ENCODE data around the gene FAM185A. TPM values are rescaled to one million over a fixed set of nuclear protein-coding genes. Genes with fewer than 3 reads are reported as not detected.
"Not testable (repeated sequence)": the region's sequence is repeated elsewhere in the genome, so short reads cannot be mapped to it uniquely, and the experiment has no call there.

FAM185A gene
- 6.9 and 9.1 TPM in 2 replicates for polyA plus RNA-seq (2011; rRNA removed)
- 10.3 and 10.8 TPM in 2 replicates for polyA plus RNA-seq (2012; cell fraction: cytosol; rRNA removed)
- polyA plus RNA-seq (2012; cell fraction: nucleus; rRNA removed): 15.9 and 16.9 TPM in 2 replicates
- polyA plus RNA-seq (2017; fragmentation: RNase III; extraction: RNeasy Plus Mini Kit Qiagen cat#74134 plus additional on column Dnase treatment): 7.4 to 8.1 TPM (median 7.5 TPM) in 3 replicates
- polyA minus RNA-seq (2011; rRNA and poly(A)+ RNA removed): 8.9 and 9.7 TPM in 2 replicates

DNA sequence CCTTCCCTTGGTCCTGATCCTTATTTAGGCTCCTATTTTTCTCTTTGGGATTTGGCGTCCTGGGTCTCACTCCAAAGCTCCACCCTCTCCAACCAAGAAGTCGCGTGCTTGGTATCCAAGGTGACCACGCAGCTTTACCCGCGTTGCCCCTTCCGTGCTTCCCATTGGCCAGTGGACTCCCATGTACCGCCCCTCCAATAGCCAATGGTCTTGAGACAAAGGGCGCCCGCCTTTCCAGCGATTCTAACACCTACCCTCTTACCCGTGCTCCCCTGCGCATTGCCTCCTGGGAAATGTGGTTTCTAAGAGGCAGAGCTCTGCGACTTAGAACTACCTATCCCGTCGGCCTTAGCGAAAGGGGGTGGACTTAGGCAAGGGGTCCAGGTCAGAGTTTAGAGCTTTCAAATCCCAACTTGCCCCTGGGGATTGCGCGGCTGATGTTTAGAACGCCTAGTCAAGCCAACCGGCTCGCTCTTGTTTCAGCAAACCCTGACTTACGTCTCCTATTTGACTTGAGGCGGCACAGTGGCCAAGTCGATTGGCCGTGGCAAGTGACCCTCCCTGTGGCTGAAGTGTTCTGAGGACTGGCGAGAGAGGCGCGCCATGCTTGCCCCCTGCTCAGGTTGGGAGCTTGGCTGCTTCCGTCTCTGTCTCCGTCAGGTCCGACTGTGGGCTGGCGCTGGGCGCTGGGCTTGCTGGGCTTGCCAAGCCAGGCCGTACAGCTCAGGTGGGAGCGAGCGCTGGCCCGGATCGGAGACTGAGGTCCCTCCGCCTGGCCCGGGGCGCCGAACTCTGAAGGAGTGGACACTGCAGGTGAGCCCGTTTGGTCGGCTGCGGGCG is at the start of gene FAM185A:
Gene FAM185A, plus strand, starts transcription at position 395 of the 840 bp plus-strand sequence. Its CDS starts 209 bp downstream, at position 604.
- peak; percentile 98 to 99 for ATAC-seq
- Histone ChIP-seq H3K4me1 (peaks cover 16% of the 10 kb centered on the region; the same call in 2 of the 3 replicates), H3K4me3 (peak within 1 kb of the TSS; percentile 61), H3K4me2 (peak within 1 kb of the TSS; percentile 98), H3K27ac (peak within 1 kb of the TSS; percentile 64 to 82)
- ChIA-PET CTCF (interaction anchor here (1.4 kb wide), 1 partner anchor 313 kb away, joined by 7 read pairs; no protein-coding TSS in a partner anchor), POLR2A (interaction anchor here (0.5 to 1.2 kb wide), 2 partner anchors 326 to 343 kb away, joined by 3 to 12 read pairs; partner anchors contain the start of genes ARMC10 and FBXL13)
- FAIRE-seq: peak; percentile 86
- peak; percentile 73 for TF ChIP-seq MAX (IDR thresholded peaks at IDR 0.05)
- peak; percentile 17; the same call in 1 of the 2 replicates for TF ChIP-seq PHF8 (IDR thresholded peaks at IDR 0.05; ENCODE audit: borderline replicate concordance, low read depth)
- TF ChIP-seq, protein P1, sequence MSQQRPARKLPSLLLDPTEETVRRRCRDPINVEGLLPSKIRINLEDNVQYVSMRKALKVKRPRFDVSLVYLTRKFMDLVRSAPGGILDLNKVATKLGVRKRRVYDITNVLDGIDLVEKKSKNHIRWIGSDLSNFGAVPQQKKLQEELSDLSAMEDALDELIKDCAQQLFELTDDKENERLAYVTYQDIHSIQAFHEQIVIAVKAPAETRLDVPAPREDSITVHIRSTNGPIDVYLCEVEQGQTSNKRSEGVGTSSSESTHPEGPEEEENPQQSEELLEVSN (IDR thresholded peaks at IDR 0.05; ENCODE audit: borderline replicate concordance, low read depth): peak; percentile 75
- peak; percentile 92 for TF ChIP-seq BHLHE40 (IDR thresholded peaks at IDR 0.05; ENCODE audit: low read depth, low read length)
- peak; percentile 33; the same call in 1 of the 2 replicates for TF ChIP-seq POLR2A (IDR thresholded peaks at IDR 0.05; ENCODE audit: low read length)
- DNase-seq (ENCODE audit: low read depth in 1 of 2, low spot score in 1 of 2): peak; percentile 85 to 100
- H3K9me3 ChIP-seq: not testable (repeated sequence)
- WGBS (ENCODE audit: missing lambda C conversion rate): under 1% methylated on average over 22 of the region's 47 CpGs

- Histone ChIP-seq H3K27ac (peak overlapping the region in 1 of 2 experiments; percentile 9; a peak in 1 of 6 replicates), H3K4me1 (peaks cover 12% of the 10 kb centered on the region), H3K4me2 (peak overlapping the region; percentile 49)
- 29% methylated on average over 5 of the region's 5 CpGs for WGBS (ENCODE audit: missing lambda C conversion rate)
- POLR2A ChIA-PET; H3K9me3 ChIP-seq; CTCF ChIA-PET; H3K4me3 ChIP-seq; DNase-seq (ENCODE audit: low read depth in 1 of 2, low spot score in 1 of 2); FAIRE-seq: not testable (repeated sequence)
- ATAC-seq: peak; percentile 68 to 74; a peak in 3 of 6 replicates
Measured at GRCh38 chr7:102713011-102713690, 35.6 kb upstream of the FAM185A start.

DNA sequence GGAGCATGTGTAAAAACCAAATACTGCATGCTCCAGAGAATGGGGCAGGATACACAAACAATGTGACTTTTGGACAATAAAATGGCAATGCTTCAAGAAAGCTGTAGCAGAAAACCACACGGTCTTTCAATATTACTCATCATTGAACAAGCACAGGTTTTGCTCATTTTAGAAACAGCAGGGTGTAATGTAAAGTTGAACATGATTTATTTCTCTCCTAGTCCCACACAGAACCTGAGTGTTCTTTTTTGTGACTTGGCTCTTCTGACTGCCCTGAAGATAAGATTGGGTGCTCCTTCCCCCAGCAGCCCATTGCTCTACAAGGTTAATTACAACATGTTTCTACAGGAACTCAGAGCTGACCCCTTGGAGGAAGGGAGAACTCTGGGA is 35.1 kb upstream of the FAM185A start:
- Histone ChIP-seq H3K4me1 (peaks cover 12% of the 10 kb centered on the region), H3K4me2 (peak overlapping the region; percentile 49)
- H3K27ac ChIP-seq; CTCF ChIA-PET; DNase-seq (ENCODE audit: low read depth in 1 of 2, low spot score in 1 of 2); H3K4me3 ChIP-seq; POLR2A ChIA-PET; H3K9me3 ChIP-seq: not testable (repeated sequence)
- no CpG with 5 or more reads among the region's 1 CpG for WGBS (ENCODE audit: missing lambda C conversion rate)
- peak; percentile 74 for FAIRE-seq
- ATAC-seq: peak; percentile 66 to 85

DNA sequence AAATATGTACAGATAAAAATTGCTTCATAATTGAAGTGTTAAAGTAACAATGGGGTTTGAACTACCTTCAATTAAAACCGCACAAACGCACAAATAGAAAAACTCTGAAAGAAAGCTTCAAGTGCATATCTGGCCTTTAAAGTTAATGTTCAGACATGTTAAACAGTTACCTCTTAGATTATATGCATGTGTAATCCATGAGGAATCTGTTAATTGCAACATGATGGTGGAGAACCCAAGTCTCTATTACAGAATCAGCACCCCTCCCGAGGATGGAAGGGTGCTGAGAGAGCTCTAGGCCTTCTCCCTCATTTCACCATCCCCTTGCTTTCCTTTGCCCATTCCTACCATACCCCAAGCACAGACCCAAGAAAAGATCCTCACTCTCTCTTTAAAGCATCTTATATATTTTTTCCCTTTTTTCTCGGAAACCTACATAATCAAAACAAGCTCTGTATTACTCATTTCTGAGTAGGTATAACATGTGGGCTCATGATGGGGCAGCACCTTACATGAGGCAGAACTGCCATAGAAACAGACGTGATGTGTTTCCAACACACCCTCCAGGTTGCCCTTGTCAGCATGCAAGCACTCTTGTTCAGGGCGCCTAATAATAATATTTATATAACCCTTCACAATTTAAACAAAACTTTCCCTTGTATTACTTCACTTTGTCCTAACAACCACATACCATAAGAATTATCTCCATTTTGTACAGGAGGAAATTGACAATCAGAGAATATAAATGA is 33.9 kb upstream of the FAM185A start:
- 0 out of 6 replicates have a peak, but pooled peaks of 1 of the 2 experiments have one; percentile 19 for ATAC-seq
- H3K27ac ChIP-seq; H3K4me2 ChIP-seq; FAIRE-seq; CTCF ChIA-PET; DNase-seq (ENCODE audit: low read depth in 1 of 2, low spot score in 1 of 2); H3K4me3 ChIP-seq; H3K9me3 ChIP-seq; POLR2A ChIA-PET: not testable (repeated sequence)
- WGBS (ENCODE audit: missing lambda C conversion rate): 69% methylated on average over 5 of the region's 6 CpGs
- peaks cover 12% of the 10 kb centered on the region for H3K4me1 ChIP-seq

GRCh38 chr7:102715718-102716117 is 33.1 kb upstream of the FAM185A start:
- POLR2A ChIA-PET; CTCF ChIA-PET; H3K4me3 ChIP-seq; DNase-seq (ENCODE audit: low read depth in 1 of 2, low spot score in 1 of 2); H3K4me2 ChIP-seq; H3K9me3 ChIP-seq; H3K27ac ChIP-seq: not testable (repeated sequence)
- H3K4me1 ChIP-seq: peaks cover 12% of the 10 kb centered on the region
- peak; percentile 32 for FAIRE-seq
- peak; percentile 60 to 78; a peak in 5 of 6 replicates for ATAC-seq
- 78% methylated on average over 3 of the region's 3 CpGs for WGBS (ENCODE audit: missing lambda C conversion rate)

DNA sequence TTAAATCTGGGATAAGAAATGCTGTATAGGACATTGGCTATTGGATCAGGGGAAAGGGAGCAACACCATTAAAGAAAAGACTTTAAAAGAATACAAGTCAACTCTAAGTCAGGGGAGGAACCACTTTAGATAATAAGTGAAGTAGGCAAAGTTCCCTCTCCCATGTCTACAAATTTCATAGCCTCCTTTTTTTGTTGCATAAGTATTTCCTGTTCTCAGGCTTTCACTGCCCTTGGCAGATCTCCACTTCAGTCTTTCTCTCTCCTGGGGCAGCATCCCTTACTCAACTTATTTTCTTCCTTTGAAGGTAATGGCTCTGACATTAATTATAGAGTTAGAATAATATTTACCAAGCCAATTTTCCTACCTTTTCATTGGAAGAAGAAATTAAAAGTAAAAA is 30.3 kb upstream of the FAM185A start:
- FAIRE-seq; H3K4me3 ChIP-seq; H3K9me3 ChIP-seq; CTCF ChIA-PET; H3K4me1 ChIP-seq; H3K27ac ChIP-seq; POLR2A ChIA-PET; ATAC-seq; DNase-seq (ENCODE audit: low read depth in 1 of 2, low spot score in 1 of 2); H3K4me2 ChIP-seq: not testable (repeated sequence)

DNA sequence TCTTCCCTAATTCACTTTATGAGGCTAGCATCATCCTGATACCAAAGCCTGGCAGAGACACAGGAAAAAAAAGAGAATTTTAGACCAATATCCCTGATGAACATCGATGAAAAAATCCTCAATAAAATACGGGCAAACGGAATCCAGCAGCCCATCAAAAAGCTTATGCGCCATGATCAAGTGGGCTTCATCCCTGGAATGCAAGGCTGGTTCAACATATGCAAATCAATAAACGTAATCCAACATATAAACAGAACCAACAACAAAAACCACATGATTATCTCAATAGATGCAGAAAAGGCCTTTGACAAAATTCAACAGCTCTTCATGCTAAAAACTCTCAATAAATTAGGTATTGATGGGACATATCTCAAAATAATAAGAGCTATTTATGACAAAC is 22.6 kb upstream of the FAM185A start:
- H3K9me3 ChIP-seq; H3K4me2 ChIP-seq; H3K4me3 ChIP-seq; FAIRE-seq; DNase-seq (ENCODE audit: low read depth in 1 of 2, low spot score in 1 of 2); H3K27ac ChIP-seq; CTCF ChIA-PET; ATAC-seq; H3K4me1 ChIP-seq; POLR2A ChIA-PET: not testable (repeated sequence)
- 61% methylated on average over 5 of the region's 5 CpGs for WGBS (ENCODE audit: missing lambda C conversion rate)

DNA sequence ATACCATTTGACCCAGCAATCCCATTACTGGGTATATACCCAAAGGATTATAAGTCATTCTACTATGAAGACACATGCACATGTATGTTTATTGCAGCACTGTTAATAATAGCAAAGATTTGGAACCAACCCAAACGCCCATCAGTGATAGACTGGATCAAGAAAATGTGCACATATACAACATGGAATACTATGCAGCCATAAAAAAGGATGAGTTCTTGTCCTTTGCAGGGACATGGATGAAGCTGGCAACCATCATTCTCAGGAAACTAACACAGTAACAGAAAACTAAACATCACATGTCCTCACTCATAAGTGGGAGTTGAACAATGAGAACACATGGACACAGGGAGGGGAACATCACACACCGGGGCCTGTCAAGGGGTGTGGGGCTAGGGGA is 19.1 kb upstream of the FAM185A start:
- ATAC-seq; H3K4me1 ChIP-seq; H3K4me3 ChIP-seq; H3K4me2 ChIP-seq; DNase-seq (ENCODE audit: low read depth in 1 of 2, low spot score in 1 of 2); FAIRE-seq; H3K9me3 ChIP-seq; POLR2A ChIA-PET; H3K27ac ChIP-seq; CTCF ChIA-PET: not testable (repeated sequence)
- WGBS (ENCODE audit: missing lambda C conversion rate): 3% methylated on average over 1 of the region's 2 CpGs

DNA sequence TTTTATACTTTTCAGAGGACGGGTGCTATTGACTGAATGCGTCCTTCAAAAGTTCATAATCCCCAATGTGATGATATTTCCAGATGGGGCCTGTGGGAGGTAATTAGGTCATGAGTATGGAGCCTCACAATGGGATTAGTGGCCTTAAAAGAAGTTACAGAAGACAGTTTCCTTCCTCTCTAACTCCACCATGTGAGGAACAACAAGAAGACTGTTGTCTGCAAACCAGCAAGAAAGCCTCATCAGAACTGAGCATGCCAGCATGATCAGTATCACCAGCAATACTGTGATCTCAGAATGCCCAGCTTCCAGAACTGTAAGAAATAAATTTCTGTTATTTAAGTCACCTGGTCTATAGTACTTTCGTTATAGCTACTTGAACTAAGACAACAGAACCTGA is 18.4 kb upstream of the FAM185A start:
- H3K4me3 ChIP-seq; CTCF ChIA-PET; POLR2A ChIA-PET; H3K9me3 ChIP-seq; H3K4me2 ChIP-seq; H3K4me1 ChIP-seq; H3K27ac ChIP-seq; DNase-seq (ENCODE audit: low read depth in 1 of 2, low spot score in 1 of 2); ATAC-seq: not testable (repeated sequence)
- FAIRE-seq: peak; percentile 72
- WGBS (ENCODE audit: missing lambda C conversion rate): 59% methylated on average over 3 of the region's 3 CpGs

All from A549 (cell line).